ENCODE data around the gene MAP6D1.

The MAP6D1 gene

GRCh38 chr3:183815951-183816475 is 9.4 kb downstream of the MAP6D1 start:
- no peaks in the 10 kb centered on the region for H3K9me3 Mint-ChIP-seq
- H3K36me3 Mint-ChIP-seq (ENCODE audit: low read depth) = peaks cover 26% of the 10 kb centered on the region

GRCh38 chr3:183815563-183815940 is 9.8 kb downstream of the MAP6D1 start:
- peaks cover 29% of the 10 kb centered on the region for H3K36me3 Mint-ChIP-seq (ENCODE audit: low read depth)
- peaks cover 13% of the 10 kb centered on the region for H3K4me1 Mint-ChIP-seq (ENCODE audit: low read depth)
- H3K4me3 Mint-ChIP-seq = no peak overlapping the region
- H3K27ac Mint-ChIP-seq = no peak overlapping the region
- no peaks in the 10 kb centered on the region for H3K9me3 Mint-ChIP-seq
- H3K27me3 Mint-ChIP-seq = no peaks in the 10 kb centered on the region

More at GRCh38 chr3:183815951-183816475, 9.4 kb downstream of the MAP6D1 start:
- peaks cover 13% of the 10 kb centered on the region for H3K4me1 Mint-ChIP-seq (ENCODE audit: low read depth)
- H3K4me3 Mint-ChIP-seq = no peak overlapping the region
- no peaks in the 10 kb centered on the region for H3K27me3 Mint-ChIP-seq
- H3K27ac Mint-ChIP-seq = no peak overlapping the region

- Mint-ChIP-seq H3K27ac (no peak overlapping the region), H3K36me3 (ENCODE audit: low read depth) (peaks cover 30% of the 10 kb centered on the region), H3K4me3 (no peak overlapping the region), H3K9me3 (no peaks in the 10 kb centered on the region), H3K27me3 (no peaks in the 10 kb centered on the region), H3K4me1 (ENCODE audit: low read depth) (peaks cover 13% of the 10 kb centered on the region)
Measured at GRCh38 chr3:183814240-183814639, 11.1 kb downstream of the MAP6D1 start.

GRCh38 chr3:183812761-183813445 is 12.5 kb downstream of the MAP6D1 start:
- H3K27me3 Mint-ChIP-seq = no peaks in the 10 kb centered on the region
- H3K4me3 Mint-ChIP-seq = no peak overlapping the region
- no peak overlapping the region for H3K27ac Mint-ChIP-seq
- H3K9me3 Mint-ChIP-seq = no peaks in the 10 kb centered on the region
- peaks cover 13% of the 10 kb centered on the region for H3K4me1 Mint-ChIP-seq (ENCODE audit: low read depth)
- peaks cover 39% of the 10 kb centered on the region for H3K36me3 Mint-ChIP-seq (ENCODE audit: low read depth)

GRCh38 chr3:183811638-183812037 is 13.7 kb downstream of the MAP6D1 start:
- H3K36me3 Mint-ChIP-seq (ENCODE audit: low read depth) = peaks cover 46% of the 10 kb centered on the region
- no peaks in the 10 kb centered on the region for H3K9me3 Mint-ChIP-seq
- H3K4me3 Mint-ChIP-seq = no peak overlapping the region
- H3K4me1 Mint-ChIP-seq (ENCODE audit: low read depth) = peaks cover 13% of the 10 kb centered on the region
- no peak overlapping the region for H3K27ac Mint-ChIP-seq
- no peaks in the 10 kb centered on the region for H3K27me3 Mint-ChIP-seq

- H3K4me1 Mint-ChIP-seq (ENCODE audit: low read depth) = peaks cover 13% of the 10 kb centered on the region
- no peak overlapping the region for H3K27ac Mint-ChIP-seq
- H3K9me3 Mint-ChIP-seq = no peaks in the 10 kb centered on the region
- no peak overlapping the region for H3K4me3 Mint-ChIP-seq
- H3K27me3 Mint-ChIP-seq = no peaks in the 10 kb centered on the region
- H3K36me3 Mint-ChIP-seq (ENCODE audit: low read depth) = peaks cover 46% of the 10 kb centered on the region
Measured at GRCh38 chr3:183810643-183811594, 14.5 kb downstream of the MAP6D1 start.

- Mint-ChIP-seq H3K27me3 (no peaks in the 10 kb centered on the region), H3K4me1 (ENCODE audit: low read depth) (peaks cover 1% of the 10 kb centered on the region), H3K36me3 (ENCODE audit: low read depth) (peaks cover 49% of the 10 kb centered on the region), H3K27ac (no peak overlapping the region), H3K9me3 (no peaks in the 10 kb centered on the region), H3K4me3 (no peak overlapping the region)
Measured at GRCh38 chr3:183809270-183809669, 16.1 kb downstream of the MAP6D1 start.

GRCh38 chr3:183808355-183808754 is 17.0 kb downstream of the MAP6D1 start:
- Mint-ChIP-seq H3K4me3 (no peak overlapping the region), H3K36me3 (ENCODE audit: low read depth) (peaks cover 57% of the 10 kb centered on the region), H3K4me1 (ENCODE audit: low read depth) (no peaks in the 10 kb centered on the region), H3K27me3 (no peaks in the 10 kb centered on the region), H3K27ac (no peak overlapping the region), H3K9me3 (no peaks in the 10 kb centered on the region)

GRCh38 chr3:183807881-183808280 is 17.5 kb downstream of the MAP6D1 start:
- no peak overlapping the region for H3K4me3 Mint-ChIP-seq
- no peaks in the 10 kb centered on the region for H3K27me3 Mint-ChIP-seq
- no peaks in the 10 kb centered on the region for H3K9me3 Mint-ChIP-seq
- H3K36me3 Mint-ChIP-seq (ENCODE audit: low read depth) = peaks cover 62% of the 10 kb centered on the region
- H3K4me1 Mint-ChIP-seq (ENCODE audit: low read depth) = no peaks in the 10 kb centered on the region
- no peak overlapping the region for H3K27ac Mint-ChIP-seq

- peaks cover 58% of the 10 kb centered on the region for H3K36me3 Mint-ChIP-seq (ENCODE audit: low read depth)
- no peaks in the 10 kb centered on the region for H3K4me1 Mint-ChIP-seq (ENCODE audit: low read depth)
- no peak overlapping the region for H3K27ac Mint-ChIP-seq
- H3K4me3 Mint-ChIP-seq = no peak overlapping the region
- no peaks in the 10 kb centered on the region for H3K9me3 Mint-ChIP-seq
- no peaks in the 10 kb centered on the region for H3K27me3 Mint-ChIP-seq
Measured at GRCh38 chr3:183807209-183807728, 18.1 kb downstream of the MAP6D1 start.

GRCh38 chr3:183802989-183803388 is 22.4 kb downstream of the MAP6D1 start:
- Mint-ChIP-seq H3K27ac (no peak overlapping the region), H3K36me3 (ENCODE audit: low read depth) (peaks cover 75% of the 10 kb centered on the region)

GRCh38 chr3:183801601-183802000 is 23.8 kb downstream of the MAP6D1 start:
- no peaks in the 10 kb centered on the region for H3K27me3 Mint-ChIP-seq
- H3K4me3 Mint-ChIP-seq = no peak overlapping the region
- no peaks in the 10 kb centered on the region for H3K4me1 Mint-ChIP-seq (ENCODE audit: low read depth)
- no peaks in the 10 kb centered on the region for H3K9me3 Mint-ChIP-seq
- peaks cover 70% of the 10 kb centered on the region for H3K36me3 Mint-ChIP-seq (ENCODE audit: low read depth)
- no peak overlapping the region for H3K27ac Mint-ChIP-seq

More at GRCh38 chr3:183802989-183803388, 22.4 kb downstream of the MAP6D1 start:
- no peaks in the 10 kb centered on the region for H3K27me3 Mint-ChIP-seq
- no peak overlapping the region for H3K4me3 Mint-ChIP-seq
- H3K9me3 Mint-ChIP-seq = no peaks in the 10 kb centered on the region
- H3K4me1 Mint-ChIP-seq (ENCODE audit: low read depth) = no peaks in the 10 kb centered on the region

- no peak overlapping the region for H3K27ac Mint-ChIP-seq
- H3K9me3 Mint-ChIP-seq = no peaks in the 10 kb centered on the region
- no peak overlapping the region for H3K4me3 Mint-ChIP-seq
- no peaks in the 10 kb centered on the region for H3K27me3 Mint-ChIP-seq
- no peaks in the 10 kb centered on the region for H3K4me1 Mint-ChIP-seq (ENCODE audit: low read depth)
- peaks cover 65% of the 10 kb centered on the region for H3K36me3 Mint-ChIP-seq (ENCODE audit: low read depth)
Measured at GRCh38 chr3:183800243-183800863, 25.0 kb downstream of the MAP6D1 start.

GRCh38 chr3:183799461-183799860 is 25.9 kb downstream of the MAP6D1 start:
- no peaks in the 10 kb centered on the region for H3K4me1 Mint-ChIP-seq (ENCODE audit: low read depth)
- no peaks in the 10 kb centered on the region for H3K27me3 Mint-ChIP-seq
- H3K9me3 Mint-ChIP-seq = no peaks in the 10 kb centered on the region
- peaks cover 66% of the 10 kb centered on the region for H3K36me3 Mint-ChIP-seq (ENCODE audit: low read depth)
- no peak overlapping the region for H3K27ac Mint-ChIP-seq
- H3K4me3 Mint-ChIP-seq = no peak overlapping the region
